Erythroblast (primary cell): ENCODE data around the gene TAX1BP3.

ENCODE experiments used
- GATA1 ChIP-seq: IDR thresholded peaks from 2 replicates; pipeline ENCODE4 v1.6.1; 2011; ENCODE audit warnings: low read depth, mild to moderate bottlenecking, control low read depth, low read length, moderate library complexity
- POLR2A ChIP-seq: IDR thresholded peaks from 2 replicates; pipeline ENCODE4 v1.6.1; 2011; ENCODE audit warnings: mild to moderate bottlenecking, low read length

DNA sequence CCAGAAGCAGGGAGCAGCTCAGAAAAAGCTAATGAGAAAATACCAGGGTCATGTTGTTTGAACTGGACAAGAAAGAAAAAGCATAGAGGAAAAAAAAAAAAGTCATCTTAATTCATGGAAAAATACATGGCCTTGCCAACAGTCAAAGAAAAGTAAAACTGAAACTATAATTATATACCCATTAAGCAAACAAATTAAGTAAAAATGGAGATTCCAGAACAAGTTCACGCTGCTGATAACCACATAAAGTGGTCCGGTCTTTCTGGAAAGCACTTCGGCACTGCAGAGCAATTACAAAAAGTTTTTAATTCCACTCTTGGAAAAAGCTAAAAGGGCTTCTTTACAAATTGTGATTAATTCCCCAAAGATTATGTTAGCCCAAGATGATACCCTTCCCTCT is 40.0 kb upstream of the TAX1BP3 start:
- TF ChIP-seq POLR2A: no peak
- TF ChIP-seq GATA1: no peak
